HG03095 (cell line): ENCODE data around the gene CYP4F12.

Experiments
- ATAC-seq: cut with Tn5 transposase; IDR thresholded peaks from one replicate; pipeline ENCODE4 v1.9.1; 2021; ENCODE audit warnings: moderate library complexity; ENCODE audit not compliant: unreplicated experiment

CYP4F12 gene, protein sequence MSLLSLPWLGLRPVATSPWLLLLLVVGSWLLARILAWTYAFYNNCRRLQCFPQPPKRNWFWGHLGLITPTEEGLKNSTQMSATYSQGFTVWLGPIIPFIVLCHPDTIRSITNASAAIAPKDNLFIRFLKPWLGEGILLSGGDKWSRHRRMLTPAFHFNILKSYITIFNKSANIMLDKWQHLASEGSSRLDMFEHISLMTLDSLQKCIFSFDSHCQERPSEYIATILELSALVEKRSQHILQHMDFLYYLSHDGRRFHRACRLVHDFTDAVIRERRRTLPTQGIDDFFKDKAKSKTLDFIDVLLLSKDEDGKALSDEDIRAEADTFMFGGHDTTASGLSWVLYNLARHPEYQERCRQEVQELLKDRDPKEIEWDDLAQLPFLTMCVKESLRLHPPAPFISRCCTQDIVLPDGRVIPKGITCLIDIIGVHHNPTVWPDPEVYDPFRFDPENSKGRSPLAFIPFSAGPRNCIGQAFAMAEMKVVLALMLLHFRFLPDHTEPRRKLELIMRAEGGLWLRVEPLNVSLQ

DNA sequence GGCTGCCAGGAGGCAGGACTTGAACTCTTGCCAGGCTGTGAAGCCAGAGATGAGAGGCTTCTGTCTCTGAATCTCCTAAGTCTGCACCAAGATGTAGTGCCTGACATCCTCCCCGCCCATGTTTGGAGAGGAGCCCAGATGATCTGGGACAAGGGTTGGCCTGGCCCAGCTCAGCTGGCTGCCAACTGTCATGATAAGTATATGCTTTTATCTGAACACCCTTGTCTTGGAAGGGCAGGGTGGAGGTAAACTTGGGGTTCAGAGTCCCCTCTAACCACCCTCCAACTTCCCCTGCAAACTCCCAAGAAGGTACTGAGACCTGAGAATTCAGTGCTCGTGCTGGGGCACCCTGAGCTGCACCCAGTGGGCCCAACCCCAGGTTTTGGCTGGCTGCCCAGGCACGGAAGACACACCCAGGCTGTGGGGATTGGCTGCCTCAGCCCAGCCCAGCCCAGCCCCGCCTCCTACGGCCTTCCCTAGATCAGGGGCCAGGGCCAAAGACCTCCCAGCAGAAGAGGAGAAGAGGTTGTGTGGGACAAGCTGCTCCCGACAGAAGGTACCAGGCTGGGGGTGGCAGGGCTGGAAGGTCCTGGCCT is at the start of gene CYP4F12:
Gene CYP4F12 (plus strand): TSS at position 508 of the 596 bp plus-strand sequence. CDS start 443 bp downstream, outside the sequence.
- no peak for ATAC-seq

DNA sequence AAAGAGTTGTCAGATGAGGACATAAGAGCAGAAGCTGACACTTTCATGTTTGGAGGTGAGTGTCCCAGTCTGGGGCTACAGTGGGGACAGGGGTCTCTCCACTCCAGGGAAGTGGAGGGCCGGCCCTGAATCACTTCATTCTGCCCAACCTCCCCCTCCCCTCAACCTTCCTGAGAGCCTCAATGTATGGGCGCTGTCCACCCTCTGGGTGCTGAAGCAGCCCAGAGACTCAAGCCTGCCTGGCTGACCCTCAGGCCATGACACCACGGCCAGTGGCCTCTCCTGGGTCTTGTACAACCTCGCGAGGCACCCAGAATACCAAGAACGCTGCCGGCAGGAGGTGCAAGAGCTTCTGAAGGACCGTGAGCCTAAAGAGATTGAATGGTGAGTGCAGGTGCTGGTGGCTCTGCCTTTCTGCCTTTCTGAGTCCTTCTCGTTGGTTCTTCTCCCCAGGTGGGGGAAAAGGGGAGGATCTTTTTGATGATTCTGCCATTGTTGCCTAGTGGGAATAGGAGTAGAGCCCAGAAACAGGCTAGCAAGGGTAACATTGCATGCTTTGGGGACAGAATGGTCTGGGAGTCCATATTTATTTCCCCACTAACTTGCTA is 49.1 kb upstream of the CYP4F12 start:
- ATAC-seq: no peak

DNA sequence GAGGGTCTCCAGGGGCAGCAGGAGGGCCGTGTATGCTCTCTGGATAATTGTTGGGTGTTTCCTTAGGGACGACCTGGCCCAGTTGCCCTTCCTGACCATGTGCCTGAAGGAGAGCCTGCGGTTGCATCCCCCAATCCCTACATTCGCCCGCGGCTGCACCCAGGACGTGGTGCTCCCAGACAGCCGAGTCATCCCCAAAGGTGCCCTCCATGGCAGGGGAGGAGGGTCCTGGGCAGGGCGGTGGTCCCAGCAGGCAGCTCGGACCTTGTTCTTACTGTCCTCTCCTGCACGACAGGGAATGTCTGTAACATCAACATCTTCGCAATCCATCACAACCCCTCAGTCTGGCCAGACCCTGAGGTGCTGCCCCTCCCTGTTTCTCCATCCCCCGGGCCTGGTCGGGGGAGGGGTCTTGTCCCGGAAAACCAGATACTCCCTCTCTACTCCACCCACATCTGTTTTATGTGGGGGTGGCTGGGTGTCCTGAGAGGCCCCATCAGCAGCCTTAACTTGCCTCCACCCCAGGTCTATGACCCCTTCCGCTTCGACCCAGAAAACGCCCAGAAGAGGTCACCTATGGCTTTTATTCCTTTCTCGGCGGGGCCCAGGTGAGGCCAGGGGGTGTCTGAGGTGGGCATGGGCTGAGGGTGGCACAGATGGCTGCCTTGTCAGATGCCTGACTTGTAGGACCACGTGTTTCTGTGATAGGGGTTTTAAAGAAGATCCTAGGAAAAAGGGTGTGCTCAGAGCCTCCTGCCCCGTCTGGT is 44.5 kb upstream of the CYP4F12 start:
- no peak for ATAC-seq

DNA sequence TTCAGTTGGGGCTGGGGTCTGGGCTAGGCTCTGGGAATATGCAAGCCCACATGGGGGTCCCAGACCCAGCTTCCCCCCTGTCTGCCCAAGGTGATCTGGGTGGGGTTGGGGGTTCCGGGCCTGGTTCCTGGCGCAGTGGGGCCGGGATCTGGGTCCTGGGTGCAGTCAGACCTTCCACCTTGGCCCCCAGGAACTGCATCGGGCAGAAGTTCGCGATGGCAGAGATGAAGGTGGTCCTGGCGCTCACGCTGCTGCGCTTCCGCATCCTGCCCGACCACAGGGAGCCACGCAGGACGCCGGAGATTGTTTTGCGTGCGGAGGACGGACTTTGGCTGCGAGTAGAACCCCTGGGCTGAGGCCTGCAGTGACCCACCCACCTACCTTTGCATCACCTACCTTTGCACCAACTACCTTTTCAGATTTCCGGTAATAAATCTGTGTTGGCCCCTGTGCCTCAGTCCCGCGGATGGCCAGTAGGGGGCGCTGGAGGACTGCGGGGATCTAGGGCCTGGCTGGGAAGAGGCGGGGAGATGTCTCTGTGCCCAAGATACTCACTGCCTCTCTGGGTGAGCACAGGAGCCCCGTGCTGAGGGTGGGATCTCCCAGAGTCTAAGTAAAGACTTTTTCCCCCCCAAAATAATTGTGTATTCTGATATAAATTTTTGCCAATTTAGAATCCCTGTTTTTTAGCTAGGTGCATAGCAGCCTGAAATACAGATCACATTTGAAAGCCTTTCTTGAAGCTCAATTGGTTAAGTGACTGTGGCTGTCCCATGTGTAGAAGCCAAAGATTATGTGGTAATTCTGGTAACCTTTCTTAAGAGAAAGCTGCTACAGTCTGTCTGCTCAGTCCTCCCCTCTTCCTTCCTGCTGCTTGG is 43.6 kb upstream of the CYP4F12 start:
- ATAC-seq: no peak

DNA sequence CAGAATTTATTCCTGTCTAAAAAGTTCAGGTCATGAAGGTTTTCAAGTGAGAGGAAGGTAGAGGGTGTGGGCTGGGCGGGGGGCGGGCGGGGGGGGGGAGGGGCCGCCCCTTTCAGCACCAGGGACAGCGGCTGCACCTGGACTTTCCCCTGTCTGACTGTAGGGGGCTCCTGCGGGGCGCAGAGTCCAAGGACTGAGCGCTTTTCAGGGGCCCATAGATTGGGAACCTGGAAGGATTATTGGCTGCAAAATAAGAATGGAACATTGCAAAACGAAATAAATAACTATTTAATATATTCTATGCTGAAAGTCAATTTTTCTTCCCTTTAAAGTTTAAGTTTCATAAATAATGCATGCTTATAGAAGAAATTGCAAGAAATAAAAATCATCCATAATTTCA is 41.1 kb upstream of the CYP4F12 start:
- ATAC-seq: no peak

DNA sequence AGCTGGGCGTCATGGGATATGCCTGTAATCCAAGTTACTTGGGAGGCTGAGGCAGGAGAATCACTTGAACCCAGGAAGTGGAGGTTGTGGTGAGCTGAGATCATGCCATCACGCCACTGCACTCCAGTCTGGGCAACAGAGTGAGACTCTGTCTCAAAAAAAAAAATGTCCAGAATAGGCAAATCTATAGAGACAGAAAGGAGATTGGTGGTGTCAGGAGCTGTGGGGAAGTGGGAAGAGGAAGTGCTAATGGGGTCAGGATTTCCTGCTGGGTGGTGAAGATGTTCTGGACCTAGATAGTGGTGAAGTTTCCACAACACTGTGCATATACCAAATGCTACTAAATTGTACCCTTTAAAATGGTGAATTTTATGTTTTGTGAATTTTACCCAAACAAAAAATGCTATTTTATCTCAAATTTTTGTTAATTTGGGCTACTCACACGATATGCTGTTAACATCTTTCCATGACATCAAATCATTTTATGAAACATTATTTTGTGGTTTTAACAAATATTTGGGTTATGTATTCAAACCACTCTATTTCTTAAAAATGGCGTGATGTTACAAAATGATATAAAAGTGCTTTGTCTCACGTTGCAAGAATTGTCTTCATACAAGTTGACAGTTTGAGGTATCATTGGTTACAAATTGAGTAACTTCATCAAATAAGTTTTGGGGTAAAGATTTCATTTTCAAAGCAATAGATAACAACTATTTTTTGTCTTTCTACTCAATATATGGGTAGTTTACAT is 39.6 kb upstream of the CYP4F12 start:
- no peak for ATAC-seq

DNA sequence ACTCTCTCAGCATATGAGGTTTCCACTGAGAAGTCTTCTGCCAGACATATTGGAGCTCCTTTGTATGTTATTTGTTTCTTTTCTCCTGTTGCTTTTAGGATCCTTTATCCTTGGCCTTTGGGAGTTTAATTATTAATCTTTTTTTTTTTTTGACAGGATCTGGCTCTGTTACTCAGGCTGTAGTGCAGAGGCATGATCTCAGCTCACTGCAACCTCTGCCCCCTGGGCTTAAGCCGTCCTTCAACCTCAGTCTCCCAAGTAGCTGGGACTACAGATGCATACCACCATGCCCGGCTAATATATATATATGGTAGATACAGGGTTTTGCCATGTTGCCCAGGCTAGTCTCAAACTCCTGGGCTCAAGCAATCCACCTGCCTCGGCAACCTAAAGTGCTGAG is 38.8 kb upstream of the CYP4F12 start:
- no peak for ATAC-seq

DNA sequence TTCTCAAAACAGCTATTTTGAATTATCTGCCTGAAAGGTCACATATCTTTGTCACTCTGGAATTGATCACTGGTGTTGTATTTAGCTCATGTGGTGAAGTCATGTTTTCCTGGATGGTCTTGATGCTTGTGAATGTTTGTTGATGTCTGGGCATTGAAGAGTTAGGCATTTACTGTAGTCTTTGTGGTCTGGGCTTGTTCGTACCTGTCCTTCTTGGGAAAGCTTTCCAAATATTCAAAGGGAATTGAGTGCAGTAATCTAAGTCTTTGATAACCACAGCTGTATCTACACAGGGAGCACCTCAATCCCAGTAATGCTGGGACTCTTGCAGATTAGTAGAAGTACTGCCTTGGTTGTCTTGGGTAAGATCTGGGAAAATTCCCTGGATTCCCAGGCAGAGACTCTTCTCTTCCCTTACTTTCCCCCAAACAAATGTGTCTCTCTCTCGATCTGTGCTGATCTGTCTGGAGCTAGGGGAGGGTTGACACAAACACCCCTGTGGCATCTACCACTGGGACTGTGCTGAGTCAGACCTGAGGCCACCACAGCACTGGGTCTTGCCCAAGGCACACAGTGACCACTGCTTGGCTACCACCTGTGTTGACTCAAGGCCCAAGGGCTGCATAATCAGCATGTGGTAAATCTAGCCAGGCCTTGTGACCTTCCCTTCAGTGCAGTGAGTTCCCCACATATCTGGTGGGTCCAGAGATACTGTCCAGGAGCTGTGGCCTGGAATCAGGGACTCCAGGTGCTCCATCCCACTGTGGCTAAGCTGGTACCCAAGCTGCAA is 37.7 kb upstream of the CYP4F12 start:
- ATAC-seq: no peak

DNA sequence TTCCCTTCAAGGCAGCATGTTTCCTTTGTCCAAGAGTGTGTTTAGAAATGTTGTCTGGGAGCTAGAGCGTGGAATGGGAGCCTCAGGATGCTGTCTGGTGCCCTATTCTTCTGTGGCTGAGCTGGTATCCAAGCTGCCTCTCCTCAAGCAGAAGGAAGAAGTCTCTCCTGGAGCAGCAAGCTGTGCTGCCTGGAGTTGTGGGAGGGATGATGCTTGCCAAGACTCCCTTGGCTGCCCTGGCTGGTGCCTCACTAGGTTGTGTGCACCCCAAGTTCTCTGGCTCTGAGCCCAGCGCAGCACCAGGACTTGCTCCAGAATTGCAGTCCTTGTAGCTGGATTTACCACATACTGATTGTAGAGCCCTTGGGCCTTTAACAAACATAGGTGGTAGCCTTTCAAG is 36.9 kb upstream of the CYP4F12 start:
- ATAC-seq: no peak

DNA sequence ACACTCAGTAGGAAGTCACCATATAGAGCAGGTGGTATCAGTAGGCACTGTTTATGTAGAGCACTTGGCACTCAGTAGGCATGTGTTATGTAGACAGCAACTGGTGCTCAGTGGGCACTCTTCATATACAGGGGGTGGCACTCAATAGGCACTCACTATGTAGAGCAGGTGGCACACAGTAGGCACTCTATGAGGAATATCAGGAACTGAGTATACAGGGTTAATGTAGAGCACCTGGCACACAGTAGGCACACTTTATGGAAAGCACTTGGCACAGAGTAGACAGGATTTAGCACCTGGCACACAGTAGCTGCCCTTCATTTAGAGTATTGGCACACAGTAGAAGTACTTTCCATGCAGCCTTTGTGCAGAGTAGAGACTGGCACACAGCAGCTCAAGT is 33.3 kb upstream of the CYP4F12 start:
- no peak for ATAC-seq

DNA sequence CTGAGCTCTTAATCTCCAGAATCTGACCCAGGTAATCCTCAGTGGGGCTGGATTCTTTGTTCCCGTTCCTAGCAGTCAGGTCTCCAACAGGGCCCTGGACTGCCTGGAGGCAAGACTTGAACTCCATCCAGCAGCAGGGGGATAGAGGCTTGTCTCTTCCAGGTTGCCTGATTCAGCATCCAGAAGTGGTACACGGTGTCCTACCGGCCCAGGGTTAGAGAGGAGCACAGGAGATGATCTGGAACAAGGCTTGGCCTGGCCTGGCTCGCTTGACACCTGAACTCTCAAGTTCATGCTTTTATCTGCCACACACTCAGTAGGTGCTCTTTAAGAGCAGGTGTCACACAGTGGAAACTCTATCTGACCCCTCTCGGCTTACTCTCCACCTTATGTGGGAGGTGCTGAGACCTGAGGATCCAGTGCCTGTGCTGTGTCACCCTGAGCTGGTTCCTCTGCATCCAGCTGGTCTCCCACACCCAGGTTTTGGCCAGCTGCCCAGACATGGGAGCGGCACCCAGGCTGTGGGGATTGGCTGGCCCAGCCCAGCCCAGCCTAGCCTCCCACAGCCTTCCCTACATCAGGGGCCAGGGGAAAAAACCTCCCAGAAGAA is 32.5 kb upstream of the CYP4F12 start, which contains the start of gene CYP4F3:
Gene CYP4F3 (plus strand): TSS at position 604 of the 610 bp plus-strand sequence. CDS start 519 bp downstream, outside the sequence.
- no peak for ATAC-seq

DNA sequence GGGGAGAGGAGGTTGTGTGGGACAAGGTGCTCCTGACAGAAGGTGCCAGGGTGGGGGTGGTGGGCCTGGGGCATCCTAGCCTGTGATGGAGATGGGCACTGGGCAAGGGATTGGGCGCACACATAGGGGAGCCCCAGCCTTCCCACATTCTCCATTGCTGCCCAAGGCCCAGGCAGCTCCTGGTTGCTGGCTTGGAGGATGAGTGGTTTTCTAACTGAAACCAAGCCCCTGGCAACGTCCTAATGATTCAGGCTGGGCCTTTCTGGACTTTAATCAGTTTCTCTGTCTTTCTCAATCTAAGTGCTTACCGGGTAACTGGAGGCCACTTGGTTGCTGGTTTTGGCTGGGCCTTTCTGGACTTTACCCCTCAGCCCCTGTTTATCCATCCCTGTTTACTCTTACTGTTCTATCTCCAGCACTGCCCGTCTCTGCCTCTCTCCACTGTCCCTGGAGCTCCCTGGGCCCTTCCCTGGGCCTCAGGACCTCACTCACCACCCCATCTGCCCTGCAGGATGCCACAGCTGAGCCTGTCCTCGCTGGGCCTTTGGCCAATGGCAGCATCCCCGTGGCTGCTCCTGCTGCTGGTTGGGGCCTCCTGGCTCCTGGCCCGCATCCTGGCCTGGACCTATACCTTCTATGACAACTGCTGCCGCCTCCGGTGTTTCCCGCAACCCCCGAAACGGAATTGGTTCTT is 31.8 kb upstream of the CYP4F12 start:
- ATAC-seq: no peak

DNA sequence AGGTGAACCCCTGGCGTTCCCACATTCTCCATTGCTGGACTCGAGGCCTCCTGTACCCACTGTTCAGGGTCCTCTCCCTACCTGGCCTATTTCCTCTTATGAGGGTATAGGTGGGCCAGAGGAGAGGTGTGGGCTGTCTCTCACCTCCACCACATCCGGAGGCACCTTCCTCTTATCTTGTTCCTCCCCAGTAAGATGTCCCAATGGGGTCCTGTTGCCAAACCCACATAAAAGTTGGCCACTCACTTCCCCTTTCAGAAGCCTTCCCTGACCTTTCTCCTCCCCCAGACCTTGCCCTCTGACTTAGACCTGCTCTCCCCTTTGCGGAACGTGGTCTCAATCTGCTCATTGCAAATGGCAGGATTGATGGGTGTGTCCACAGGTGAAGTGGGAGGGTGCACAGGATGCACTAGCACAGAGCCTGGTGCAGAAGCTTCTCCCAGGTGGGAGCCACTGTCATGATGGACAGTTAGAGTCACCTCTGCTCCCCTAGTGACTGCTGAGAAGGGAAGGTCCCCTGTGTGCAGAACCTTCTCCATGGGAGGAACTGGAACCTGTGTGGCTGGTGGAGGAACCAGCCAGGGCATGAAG is 30.9 kb upstream of the CYP4F12 start:
- ATAC-seq: no peak

DNA sequence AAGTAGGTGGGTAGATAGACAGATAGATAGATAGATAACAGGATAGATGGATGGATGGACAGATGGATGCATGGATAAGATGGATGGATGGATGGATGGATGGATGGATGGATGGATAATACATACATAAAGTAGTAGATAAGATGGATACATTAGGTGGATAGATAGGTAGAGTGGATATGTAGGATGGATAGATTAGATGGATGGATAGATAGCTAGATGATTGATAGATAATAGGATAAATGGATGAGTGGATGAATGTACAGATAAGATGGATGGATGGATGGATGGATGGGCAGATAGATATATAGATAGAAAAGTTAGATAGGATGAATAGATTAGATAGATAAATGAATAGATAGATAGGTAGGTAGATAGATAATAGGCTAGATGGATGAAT is 30.1 kb upstream of the CYP4F12 start:
- no peak for ATAC-seq

DNA sequence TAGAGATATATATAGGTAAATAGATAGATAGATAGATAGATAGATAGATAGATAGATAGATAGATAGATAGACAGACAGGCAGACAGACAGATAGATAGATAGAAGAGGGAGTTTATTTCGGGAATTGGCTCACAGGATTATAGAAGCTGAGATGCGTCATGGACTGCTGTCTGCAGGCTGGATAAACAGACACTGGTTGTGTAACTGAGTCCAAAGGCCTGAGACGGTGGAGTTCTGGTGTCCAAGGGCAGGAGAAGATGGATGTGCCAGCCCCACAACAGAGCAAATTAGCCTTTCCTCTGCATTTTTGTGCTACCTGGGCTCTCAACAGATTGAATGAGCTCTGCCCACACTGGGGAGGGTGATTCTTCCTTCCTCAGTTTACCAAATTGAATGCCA is 29.5 kb upstream of the CYP4F12 start:
- ATAC-seq: no peak

DNA sequence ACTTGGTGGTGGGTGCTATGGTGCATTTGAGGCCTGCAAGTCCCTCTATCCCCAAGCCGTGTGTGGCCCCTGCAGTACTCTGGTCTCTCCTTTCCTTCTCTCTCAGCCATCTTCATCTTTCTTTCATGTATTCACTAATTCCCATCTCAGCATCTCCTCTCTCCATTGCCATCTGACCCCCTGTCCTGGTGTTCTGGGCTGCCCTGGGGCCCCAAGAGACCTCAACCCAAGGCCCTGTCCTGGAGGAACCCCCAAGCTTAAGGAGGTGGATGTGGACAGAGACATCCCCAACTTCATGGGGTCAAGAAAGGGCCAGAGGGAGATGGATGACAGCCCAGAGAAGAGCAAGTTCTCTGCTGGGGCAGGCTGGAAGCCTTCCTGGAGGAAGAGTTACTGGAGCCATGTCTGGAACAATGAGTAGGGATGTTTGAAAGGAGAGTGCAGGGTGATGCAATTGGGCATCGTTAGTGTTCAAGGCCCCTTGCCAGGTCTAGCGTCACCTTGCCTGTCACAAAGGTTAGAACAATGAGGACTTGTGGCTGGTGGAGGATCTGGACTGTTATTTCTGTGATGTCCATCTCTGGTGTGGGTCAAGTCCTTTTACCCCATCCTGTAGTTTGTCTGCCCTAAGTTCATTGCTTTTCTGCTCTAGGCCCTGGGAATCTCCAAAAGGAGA is 28.7 kb upstream of the CYP4F12 start:
- no peak for ATAC-seq

DNA sequence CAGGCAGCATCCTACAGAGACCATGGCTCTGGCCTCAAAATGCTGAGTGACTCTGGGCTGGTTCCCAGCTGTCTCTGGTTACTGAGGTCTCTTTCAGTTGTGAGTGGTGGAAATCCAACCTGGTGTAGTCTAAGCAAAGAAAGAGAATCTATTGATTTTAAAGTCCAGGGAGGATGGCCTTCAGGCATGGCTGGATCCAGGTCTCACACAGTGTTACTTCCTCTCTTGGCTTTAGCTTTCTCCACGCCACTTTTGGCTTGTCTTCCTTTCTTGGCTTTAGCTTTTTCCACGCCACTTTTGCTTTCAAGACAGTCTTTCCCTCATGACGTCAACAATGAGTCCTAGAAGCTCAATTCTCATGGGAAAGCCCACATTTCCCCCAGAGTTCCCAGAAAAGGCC is 28.1 kb upstream of the CYP4F12 start:
- no peak for ATAC-seq
